Coronary artery (tissue), 2 donors: ENCODE data around the gene LDLRAD4.
A peak's percentile ranks its signal among the peaks of the same experiment; 100 is the strongest.

Experiments used
- DNase-seq: peaks from one replicate; pipeline ENCODE4 v3.0.0-alpha.2; 2017; ENCODE audit warnings: low spot score
- H3K27ac ChIP-seq, 2 donors: fragments of 200-600 bp; sonication (generic); one replicate each; pipeline ENCODE4 v1.5.1; 2016 to 2019
- H3K4me3 ChIP-seq: fragments of 200-600 bp; sonication (generic); 2 replicates; pipeline ENCODE4 v1.5.1; 2016; ENCODE audit warnings: mild to moderate bottlenecking, moderate library complexity
- TF ChIP-seq, protein P1 (sequence below): fragments of 200-600 bp; sonication (generic); IDR thresholded peaks from one replicate; pipeline ENCODE4 v1.5.1; 2019; ENCODE audit warnings: antibody characterized with exemption

Gene LDLRAD4

DNA sequence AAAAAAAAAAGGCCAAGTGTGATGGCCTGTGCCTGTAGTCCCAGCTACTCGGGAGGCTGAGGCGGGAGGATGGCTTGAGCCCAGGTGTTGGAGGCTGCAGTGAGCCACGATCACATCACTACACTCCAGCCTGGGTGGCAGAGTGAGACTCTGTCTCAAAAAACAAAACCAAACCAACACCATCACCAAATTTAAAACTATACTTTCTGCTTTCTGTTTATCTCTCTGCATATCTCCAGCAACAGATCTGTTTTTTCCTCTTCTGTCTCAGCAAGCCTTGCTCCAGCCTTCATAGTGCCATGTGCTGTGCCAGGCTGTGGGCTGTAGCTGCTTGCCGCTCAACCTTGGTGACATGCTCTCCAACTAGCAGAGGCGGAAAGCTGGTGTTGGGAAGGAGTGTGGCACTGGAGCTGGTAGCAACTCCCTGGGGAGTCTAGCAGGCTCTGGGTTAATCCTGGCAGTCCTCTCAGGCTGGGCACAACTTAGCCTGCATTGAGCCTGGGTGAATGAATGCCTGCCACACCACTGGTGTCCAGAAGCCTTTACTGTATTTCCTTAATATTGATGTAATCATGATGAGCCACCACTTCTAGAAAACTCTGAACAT, 204.1 kb downstream of the LDLRAD4 start:
- TF ChIP-seq, protein P1, sequence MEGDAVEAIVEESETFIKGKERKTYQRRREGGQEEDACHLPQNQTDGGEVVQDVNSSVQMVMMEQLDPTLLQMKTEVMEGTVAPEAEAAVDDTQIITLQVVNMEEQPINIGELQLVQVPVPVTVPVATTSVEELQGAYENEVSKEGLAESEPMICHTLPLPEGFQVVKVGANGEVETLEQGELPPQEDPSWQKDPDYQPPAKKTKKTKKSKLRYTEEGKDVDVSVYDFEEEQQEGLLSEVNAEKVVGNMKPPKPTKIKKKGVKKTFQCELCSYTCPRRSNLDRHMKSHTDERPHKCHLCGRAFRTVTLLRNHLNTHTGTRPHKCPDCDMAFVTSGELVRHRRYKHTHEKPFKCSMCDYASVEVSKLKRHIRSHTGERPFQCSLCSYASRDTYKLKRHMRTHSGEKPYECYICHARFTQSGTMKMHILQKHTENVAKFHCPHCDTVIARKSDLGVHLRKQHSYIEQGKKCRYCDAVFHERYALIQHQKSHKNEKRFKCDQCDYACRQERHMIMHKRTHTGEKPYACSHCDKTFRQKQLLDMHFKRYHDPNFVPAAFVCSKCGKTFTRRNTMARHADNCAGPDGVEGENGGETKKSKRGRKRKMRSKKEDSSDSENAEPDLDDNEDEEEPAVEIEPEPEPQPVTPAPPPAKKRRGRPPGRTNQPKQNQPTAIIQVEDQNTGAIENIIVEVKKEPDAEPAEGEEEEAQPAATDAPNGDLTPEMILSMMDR, result no peak
- Histone ChIP-seq H3K27ac (peak overlapping the region in 1 of 2 donors; percentile 73), H3K4me3 (no peak overlapping the region)
- DNase-seq, result no peak

DNA sequence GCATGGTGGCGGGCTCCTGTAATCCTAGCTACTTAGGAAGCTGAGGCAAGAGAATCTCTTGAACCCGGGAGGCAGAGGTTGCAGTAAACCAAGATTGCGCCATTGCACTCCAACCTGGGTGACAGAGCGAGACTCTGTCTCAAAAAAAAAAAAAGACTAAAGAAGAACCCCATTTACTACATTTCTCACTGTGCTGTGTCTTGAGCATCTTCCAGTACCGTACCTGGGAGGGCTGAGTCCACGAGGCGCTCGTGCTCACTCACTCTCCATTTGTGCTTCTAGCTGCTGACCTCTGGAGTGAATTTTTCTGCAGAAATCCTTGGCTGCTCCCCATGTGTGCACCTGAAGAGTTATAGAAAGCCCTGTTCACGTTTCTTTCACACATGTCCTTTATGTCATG, 204.8 kb downstream of the LDLRAD4 start:
- H3K27ac ChIP-seq, result peak overlapping the region in 1 of 2 donors; percentile 73
- no peak for DNase-seq
- H3K4me3 ChIP-seq, result no peak overlapping the region
- TF ChIP-seq, protein P1, result no peak

DNA sequence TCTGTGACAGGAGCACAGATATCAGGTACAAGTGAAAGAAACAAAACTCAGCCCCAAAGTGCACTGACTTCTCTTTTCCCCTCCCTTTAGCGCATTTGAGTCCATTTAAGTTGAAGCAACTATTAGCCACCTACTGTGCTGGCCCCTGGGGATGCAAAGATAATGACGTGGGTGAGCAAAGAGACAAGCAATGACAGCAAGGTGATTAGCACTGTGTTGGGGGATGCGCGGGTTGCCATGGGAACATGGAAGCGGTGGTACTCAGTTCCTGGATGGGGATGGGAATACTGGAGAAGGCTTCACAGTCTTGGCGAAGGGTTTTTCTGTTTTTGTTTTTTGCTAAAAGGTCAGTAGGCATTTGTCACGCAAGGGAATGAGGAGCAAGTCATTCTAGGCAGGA, 205.8 kb downstream of the LDLRAD4 start:
- Histone ChIP-seq H3K27ac (no peak overlapping the region), H3K4me3 (no peak overlapping the region)
- TF ChIP-seq, protein P1, result no peak
- DNase-seq, result no peak

DNA sequence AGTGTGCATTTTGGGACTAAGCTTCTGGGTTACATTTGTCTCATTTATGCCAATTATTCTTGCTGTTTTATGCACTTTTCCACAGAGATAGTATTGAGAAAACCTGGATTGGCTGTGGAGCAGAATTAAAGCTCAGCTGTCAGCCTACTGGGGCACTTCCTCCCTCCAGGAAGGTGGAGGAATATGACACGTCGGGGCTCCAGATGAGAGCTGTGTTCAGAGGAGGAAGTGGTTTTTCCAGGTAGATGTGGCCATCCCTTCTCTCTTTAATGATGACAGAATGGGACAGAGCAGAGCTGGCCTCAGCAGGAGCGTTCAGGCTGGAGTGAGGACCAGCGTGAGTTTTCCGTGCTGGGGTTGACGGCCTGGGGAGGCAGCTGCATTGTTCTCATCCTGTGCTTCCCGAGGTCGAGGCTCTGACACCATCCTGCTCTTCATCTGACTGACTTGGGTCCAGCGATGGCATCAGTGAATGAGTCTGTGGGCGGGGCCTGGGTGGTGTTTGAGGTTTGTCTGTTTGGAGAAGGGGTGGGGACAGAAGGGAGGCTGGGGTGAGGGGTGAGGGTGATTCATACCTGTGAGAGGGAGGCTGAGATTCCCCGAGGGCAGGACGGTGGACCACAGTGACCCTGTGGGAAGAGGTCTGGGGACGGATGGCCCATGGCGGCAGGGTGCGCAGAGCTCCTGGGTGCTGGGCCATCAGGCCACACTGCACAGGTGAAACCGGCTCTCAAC, 207.0 kb downstream of the LDLRAD4 start:
- TF ChIP-seq, protein P1, result no peak
- Histone ChIP-seq H3K27ac (peak overlapping the region in 1 of 2 donors; percentile 12), H3K4me3 (no peak overlapping the region)
- no peak for DNase-seq

DNA sequence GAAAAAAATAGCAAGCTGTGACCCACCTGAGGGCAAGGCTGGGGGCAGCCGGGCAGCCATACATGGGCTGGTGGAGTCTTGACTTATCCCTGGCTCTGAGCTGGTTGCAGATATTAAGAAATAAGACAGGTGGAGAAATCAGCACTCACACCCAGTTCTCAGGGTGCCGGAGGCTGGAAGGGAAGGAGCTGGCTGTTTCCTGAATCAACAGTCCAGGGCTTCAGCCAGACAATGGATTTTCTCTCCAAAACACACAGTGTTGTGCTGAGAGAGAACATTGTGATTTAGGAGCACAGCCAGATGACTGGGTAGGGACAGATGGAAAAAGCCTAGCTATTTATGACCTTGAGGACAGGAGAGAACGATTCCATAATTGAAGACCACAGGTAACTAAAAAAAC, 208.8 kb downstream of the LDLRAD4 start:
- Histone ChIP-seq H3K27ac (peak overlapping the region; percentile 49 to 51), H3K4me3 (no peak overlapping the region)
- no peak for DNase-seq
- TF ChIP-seq, protein P1, result no peak

DNA sequence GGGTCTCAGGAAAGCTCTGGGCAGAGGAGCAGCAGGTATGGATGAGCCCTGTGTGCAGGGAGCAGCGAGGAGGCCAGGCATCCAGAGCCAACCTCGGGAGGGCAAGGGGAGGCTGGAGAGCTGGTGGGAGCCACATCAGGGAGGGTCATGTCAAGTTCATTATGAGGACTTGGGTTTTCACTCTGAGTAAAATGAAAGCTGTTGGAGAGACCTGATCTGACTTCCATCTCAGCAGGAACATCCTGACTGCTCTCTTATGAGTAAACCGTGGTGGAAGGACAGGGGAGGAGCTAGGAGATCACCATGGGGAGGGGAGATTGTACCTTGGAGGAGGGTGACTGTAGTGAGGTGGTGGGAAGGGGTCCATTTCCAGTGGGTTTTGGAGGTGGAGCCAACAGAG, 209.8 kb downstream of the LDLRAD4 start:
- TF ChIP-seq, protein P1, result no peak
- no peak overlapping the region for H3K4me3 ChIP-seq
- peak overlapping the region; percentile 49 to 54 for H3K27ac ChIP-seq
- no peak for DNase-seq

DNA sequence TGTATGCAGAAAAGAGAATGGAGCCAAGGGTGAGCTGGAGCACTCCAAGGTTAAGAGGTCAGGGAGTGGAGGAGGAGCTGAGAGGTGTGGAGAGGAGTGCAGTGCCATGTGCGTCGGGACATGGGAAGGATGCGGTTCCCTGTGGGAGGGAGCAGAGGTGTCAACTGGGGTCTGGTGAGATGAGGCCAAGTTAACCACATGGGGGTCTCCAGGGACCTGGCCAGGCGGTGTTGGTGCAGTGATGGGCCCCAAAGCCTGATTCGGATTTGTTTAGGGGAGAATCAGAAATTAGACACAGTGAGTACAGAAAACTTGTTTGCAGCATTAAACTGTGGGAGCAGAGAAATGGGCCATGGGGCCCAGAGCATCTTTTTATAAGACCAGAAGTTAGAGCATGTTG, 210.5 kb downstream of the LDLRAD4 start:
- TF ChIP-seq, protein P1, result no peak

More for the DNA sequence above, 210.5 kb downstream of the LDLRAD4 start:
- no peak overlapping the region for H3K27ac ChIP-seq
- no peak overlapping the region for H3K4me3 ChIP-seq
- DNase-seq, result no peak
